ENCODE measurements around the gene PRRC1.
A peak's percentile ranks its signal among the peaks of the same experiment; 100 is the strongest.

The PRRC1 gene

GRCh38 chr5:127571314-127572131 is 54.1 kb downstream of the PRRC1 start:
- peaks cover 54% of the 10 kb centered on the region for H3K9me3 Mint-ChIP-seq
- H3K4me3 Mint-ChIP-seq = no peak overlapping the region
- TF ChIP-seq CTCF (IDR thresholded peaks at IDR 0.05) = no peak
- peaks cover 22% of the 10 kb centered on the region for H3K4me1 Mint-ChIP-seq
- H3K27me3 Mint-ChIP-seq (ENCODE audit: low read depth, poor library complexity) = peaks cover 2% of the 10 kb centered on the region
- H3K36me3 Mint-ChIP-seq (ENCODE audit: low read depth) = peaks cover 17% of the 10 kb centered on the region
- DNase-seq = no peak
- H3K27ac Mint-ChIP-seq = peak overlapping the region; percentile 15

- Mint-ChIP-seq H3K27me3 (ENCODE audit: low read depth, poor library complexity) (peaks cover 2% of the 10 kb centered on the region), H3K27ac (no peak overlapping the region), H3K36me3 (ENCODE audit: low read depth) (peaks cover 17% of the 10 kb centered on the region), H3K4me1 (peaks cover 22% of the 10 kb centered on the region), H3K4me3 (no peak overlapping the region), H3K9me3 (peaks cover 61% of the 10 kb centered on the region)
- no peak for DNase-seq
- no peak for TF ChIP-seq CTCF (IDR thresholded peaks at IDR 0.05)
Measured at GRCh38 chr5:127572930-127573329, 55.5 kb downstream of the PRRC1 start.

GRCh38 chr5:127574852-127575679 is 57.6 kb downstream of the PRRC1 start:
- H3K27ac Mint-ChIP-seq = no peak overlapping the region
- H3K27me3 Mint-ChIP-seq (ENCODE audit: low read depth, poor library complexity) = peaks cover 2% of the 10 kb centered on the region
- TF ChIP-seq CTCF (IDR thresholded peaks at IDR 0.05) = no peak
- DNase-seq = no peak
- peaks cover 17% of the 10 kb centered on the region for H3K36me3 Mint-ChIP-seq (ENCODE audit: low read depth)
- no peak overlapping the region for H3K4me3 Mint-ChIP-seq
- H3K4me1 Mint-ChIP-seq = peaks cover 28% of the 10 kb centered on the region
- peaks cover 50% of the 10 kb centered on the region for H3K9me3 Mint-ChIP-seq

- no peak for DNase-seq
- H3K27me3 Mint-ChIP-seq (ENCODE audit: low read depth, poor library complexity) = no peaks in the 10 kb centered on the region
- peaks cover 6% of the 10 kb centered on the region for H3K4me1 Mint-ChIP-seq
- H3K4me3 Mint-ChIP-seq = no peak overlapping the region
- no peak for TF ChIP-seq CTCF (IDR thresholded peaks at IDR 0.05)
- peaks cover 58% of the 10 kb centered on the region for H3K9me3 Mint-ChIP-seq
- no peak overlapping the region for H3K27ac Mint-ChIP-seq
- H3K36me3 Mint-ChIP-seq (ENCODE audit: low read depth) = peaks cover 28% of the 10 kb centered on the region
Measured at GRCh38 chr5:127577458-127577857, 60.0 kb downstream of the PRRC1 start.

GRCh38 chr5:127580731-127581130 is 63.3 kb downstream of the PRRC1 start:
- TF ChIP-seq CTCF (IDR thresholded peaks at IDR 0.05) = no peak
- Mint-ChIP-seq H3K4me1 (peaks cover 10% of the 10 kb centered on the region), H3K9me3 (peaks cover 32% of the 10 kb centered on the region), H3K27ac (no peak overlapping the region), H3K27me3 (ENCODE audit: low read depth, poor library complexity) (no peaks in the 10 kb centered on the region), H3K36me3 (ENCODE audit: low read depth) (peaks cover 11% of the 10 kb centered on the region), H3K4me3 (no peak overlapping the region)
- no peak for DNase-seq

Data from nephron progenitor cell (in vitro differentiated cells).